GM08714 (cell line): ENCODE results near the gene ACY1.
A peak's percentile ranks its signal among the peaks of the same experiment; 100 is the strongest.
"Not testable (repeated sequence)": the region's sequence is repeated elsewhere in the genome, so short reads cannot be mapped to it uniquely, and the experiment has no call there.

Experiments
- H3K4me3 ChIP-seq: fragments of 200-500 bp; sonication (Bioruptor generic); 2 replicates; pipeline ENCODE4 v1.5.1; 2014; ENCODE audit warnings: mild to moderate bottlenecking, low read length, inconsistent platforms
- ZNF274 ChIP-seq: IDR thresholded peaks from 2 replicates; pipeline ENCODE4 v1.6.1; 2012; ENCODE audit warnings: mild to moderate bottlenecking, low read depth, low read length

The ACY1 gene

GRCh38 chr3:51992017-51992682, 8.8 kb downstream of the ACY1 start:
- TF ChIP-seq ZNF274: no peak
- H3K4me3 ChIP-seq: no peak overlapping the region

GRCh38 chr3:51993657-51994056, 10.3 kb downstream of the ACY1 start:
- H3K4me3 ChIP-seq: not testable (repeated sequence)

GRCh38 chr3:51994530-51994929, 11.2 kb downstream of the ACY1 start:
- no peak for TF ChIP-seq ZNF274
- H3K4me3 ChIP-seq: peak overlapping the region; percentile 80

- TF ChIP-seq ZNF274: no peak
- peak within 1 kb of the TSS; percentile 80 for H3K4me3 ChIP-seq
Observed at GRCh38 chr3:51995346-51996163, 12.2 kb downstream of the ACY1 start, which contains the start of gene RPL29. Gene RPL29, minus strand, starts transcription at chr3:51995895. Its CDS starts 434 bp downstream, at chr3:51995461.

GRCh38 chr3:51997172-51997571, 13.8 kb downstream of the ACY1 start:
- no peak for TF ChIP-seq ZNF274
- H3K4me3 ChIP-seq: no peak overlapping the region

DNA sequence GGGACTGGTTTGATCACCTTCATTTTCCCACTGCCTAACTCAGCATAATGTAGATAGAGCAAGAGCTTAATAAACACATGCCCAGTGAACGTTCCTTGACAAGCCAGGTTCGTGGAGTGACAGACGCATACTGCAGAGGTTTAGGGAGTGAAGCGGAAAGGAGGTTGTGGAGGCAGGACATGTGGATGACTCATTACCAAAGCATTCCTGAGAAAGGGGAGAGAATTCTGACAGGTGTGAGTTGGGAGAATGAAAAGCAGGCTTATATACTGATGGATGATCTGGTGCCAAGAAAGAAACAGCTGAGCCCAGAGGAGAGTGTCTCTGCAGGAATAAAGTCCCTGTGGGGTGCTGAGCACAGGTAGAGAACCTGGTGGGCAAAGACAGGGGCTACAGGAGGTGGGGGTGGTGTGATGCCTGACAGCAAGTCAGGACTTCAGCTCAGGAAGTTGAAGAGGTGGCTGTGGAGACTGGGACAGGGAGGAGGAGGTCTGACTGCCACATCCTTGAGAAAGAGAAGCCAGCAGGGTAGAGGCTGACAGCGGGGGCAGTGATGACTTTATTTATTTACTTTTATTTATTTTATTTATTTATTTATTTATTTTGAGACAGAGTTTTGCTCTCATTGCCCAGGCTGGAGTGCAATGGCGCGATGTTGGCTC, 14.7 kb downstream of the ACY1 start:
- H3K4me3 ChIP-seq: no peak overlapping the region
- no peak for TF ChIP-seq ZNF274

DNA sequence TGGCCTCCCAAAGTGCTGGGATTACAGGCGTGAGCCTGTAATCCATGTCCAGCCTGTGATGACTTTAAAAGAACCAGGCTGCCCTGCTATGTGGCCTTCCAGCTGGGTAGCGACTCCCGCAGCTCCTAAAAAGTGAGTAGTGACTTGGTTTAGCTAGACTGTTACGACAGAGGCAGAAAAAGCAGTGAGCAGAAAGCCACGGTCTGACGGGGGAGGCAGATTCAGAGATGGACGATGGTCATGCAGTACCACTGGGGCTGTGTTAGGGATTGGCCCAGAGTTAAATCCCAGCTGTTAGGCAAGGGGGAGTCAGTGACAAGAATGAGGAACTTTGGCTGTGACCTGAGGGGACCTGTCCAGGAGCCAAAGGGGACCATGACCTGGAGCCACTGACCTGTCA, 15.4 kb downstream of the ACY1 start:
- H3K4me3 ChIP-seq: no peak overlapping the region
- TF ChIP-seq ZNF274: no peak

DNA sequence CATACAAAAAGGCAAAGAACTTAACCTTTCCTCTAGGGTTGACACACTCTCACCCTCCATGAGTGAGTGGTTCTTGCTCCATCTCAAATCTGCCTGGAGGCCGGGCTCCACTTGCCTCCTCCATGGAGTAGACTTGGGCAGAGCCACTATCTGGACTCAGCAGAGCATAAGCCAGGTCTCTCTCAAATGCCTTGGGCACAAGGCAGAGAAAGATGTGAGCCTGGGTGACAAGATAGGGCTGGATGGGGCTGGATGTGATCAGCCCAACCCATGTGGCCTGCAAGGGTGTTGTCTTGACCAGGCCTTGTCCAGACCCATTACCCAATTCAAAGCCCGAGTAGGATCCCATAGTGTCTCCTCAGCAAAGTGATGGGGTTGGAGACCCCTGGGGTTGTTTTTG, 16.5 kb downstream of the ACY1 start:
- H3K4me3 ChIP-seq: no peak overlapping the region
- no peak for TF ChIP-seq ZNF274

DNA sequence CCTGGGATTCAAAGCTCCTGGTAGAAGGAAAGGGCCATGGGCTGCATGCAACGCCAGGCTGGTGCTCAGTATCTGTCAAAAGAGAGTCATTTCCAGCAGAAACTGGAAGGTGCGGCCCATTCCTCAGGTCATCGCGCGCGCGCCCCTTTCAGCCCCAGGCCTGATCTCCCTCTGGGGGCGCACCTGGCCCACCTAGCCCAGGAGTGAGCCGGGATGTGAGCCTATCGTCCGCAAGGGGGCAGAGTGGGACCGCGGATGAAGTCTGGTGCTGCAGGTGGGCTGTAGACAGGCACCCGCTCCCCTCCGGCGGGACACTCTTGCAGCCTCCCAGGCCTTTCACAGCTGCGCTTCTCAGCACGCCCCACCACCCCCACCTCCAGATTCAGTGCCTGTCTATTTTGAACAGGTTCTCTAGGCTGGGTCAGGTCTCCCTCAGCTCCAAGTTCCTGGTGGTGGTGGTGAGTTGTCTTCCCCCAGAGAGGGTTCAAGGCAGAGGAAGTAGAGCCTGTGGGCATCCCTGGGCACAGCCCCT, 18.2 kb downstream of the ACY1 start:
- no peak for TF ChIP-seq ZNF274

DNA sequence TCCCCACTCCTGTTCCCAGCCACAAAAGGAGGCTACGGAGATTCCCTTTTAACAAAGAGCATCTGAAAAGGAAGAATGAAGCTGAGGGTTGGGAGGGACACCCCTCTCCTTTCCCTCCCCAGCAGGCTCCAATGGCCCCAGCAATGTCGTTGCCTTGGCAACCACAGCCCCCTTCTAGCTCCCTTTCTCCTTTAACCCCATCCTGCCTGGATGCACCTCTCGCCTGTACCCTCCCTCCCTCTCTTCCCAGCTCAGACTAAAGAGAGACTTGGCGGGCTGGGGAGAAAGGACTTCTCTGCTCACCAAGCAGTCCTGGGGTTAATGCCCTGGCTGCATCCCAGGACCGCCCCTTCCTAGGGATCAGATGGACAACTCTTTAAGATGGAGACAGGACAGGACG, 19.4 kb downstream of the ACY1 start:
- no peak overlapping the region for H3K4me3 ChIP-seq
- TF ChIP-seq ZNF274: no peak

More for the DNA sequence above, 18.2 kb downstream of the ACY1 start:
- no peak overlapping the region for H3K4me3 ChIP-seq

GRCh38 chr3:52004163-52004787, 20.9 kb downstream of the ACY1 start:
- no peak overlapping the region for H3K4me3 ChIP-seq
- no peak for TF ChIP-seq ZNF274

DNA sequence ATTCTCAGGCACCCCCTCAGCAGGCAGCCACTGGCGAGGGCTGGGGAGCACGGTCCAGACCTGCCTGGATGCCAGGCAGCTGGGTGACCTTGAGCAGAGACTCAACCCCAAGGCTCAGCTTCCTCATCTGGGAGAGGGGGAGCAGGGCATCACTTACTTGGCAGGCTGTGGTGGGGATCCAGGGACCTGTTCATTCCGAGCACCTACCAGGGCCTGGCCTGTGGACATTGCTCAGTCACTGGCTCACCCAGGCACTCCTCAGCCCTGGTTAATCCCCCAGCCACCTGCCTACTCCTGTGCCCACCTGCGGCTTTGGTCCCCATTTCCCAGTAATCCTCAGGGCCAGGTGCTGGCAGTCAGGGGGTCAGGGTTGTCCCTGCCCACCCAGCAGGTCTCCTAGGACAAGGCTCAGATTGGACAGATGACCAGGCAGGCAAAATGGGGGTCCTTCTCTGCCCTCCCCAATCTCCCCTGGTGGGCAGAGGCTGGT, 21.6 kb downstream of the ACY1 start:
- no peak overlapping the region for H3K4me3 ChIP-seq
- TF ChIP-seq ZNF274: no peak

GRCh38 chr3:52005571-52005986, 22.2 kb downstream of the ACY1 start:
- H3K4me3 ChIP-seq: no peak overlapping the region
- no peak for TF ChIP-seq ZNF274

GRCh38 chr3:52006017-52006819, 22.9 kb downstream of the ACY1 start:
- TF ChIP-seq ZNF274: no peak
- no peak overlapping the region for H3K4me3 ChIP-seq
